Measurements from ENCODE around the gene BEGAIN. TPM values are rescaled to one million over a fixed set of nuclear protein-coding genes. Genes with fewer than 3 reads are reported as not detected.

Gene BEGAIN
- total RNA-seq, 1 experiment from 2014 or later = 0.53 TPM

GRCh38 chr14:100539003-100539660 is 48.1 kb downstream of the BEGAIN start:
- DNase-seq (ENCODE audit: low spot score) = no peak

GRCh38 chr14:100538351-100539002 is 48.7 kb downstream of the BEGAIN start:
- no peak for DNase-seq (ENCODE audit: low spot score)

DNA sequence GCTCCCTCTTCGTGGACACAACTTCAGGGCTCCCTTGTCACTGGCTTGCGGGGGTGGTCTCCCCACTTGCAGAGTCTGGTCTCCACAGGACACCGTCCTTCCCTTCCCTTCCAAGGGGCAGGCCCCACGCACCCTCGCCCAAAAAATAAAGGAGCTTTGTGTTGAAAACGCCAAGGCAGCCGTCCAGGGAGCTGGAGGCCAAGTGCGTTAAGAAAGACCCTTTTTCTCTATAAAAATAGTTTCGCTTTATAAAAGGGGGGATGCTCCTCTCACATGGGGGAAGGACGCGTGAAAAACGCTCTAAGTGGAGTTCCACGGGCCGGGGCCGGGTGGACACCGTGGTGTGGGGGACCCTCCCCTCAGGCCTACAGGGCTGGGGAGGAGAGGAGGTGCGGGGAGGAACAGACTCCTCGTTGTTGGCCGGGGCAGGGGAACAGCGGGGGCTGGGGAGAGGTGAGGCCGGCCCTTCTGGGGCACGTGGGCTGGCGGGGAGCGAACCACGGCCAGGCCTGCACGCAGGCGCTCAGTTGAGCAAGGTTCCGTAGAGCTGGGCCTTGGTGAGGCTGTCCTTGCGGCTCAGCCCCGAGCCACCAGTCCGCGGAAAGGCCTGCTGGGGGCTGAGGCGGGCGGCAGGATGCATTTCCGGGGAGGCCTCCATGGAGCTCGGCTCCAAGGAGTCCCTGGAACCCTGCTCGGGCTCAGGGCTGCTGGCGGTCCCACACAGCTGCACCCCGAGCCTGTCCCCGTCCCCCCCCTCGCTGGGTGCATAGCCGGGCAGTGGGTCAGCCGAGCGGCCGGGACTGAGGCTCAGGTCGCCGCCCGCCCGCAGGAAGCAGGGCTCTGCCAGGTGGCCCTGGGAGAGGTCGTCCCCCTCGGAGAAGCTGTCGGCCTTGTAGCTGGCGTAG is 49.5 kb downstream of the BEGAIN start:
- no peak for DNase-seq (ENCODE audit: low spot score)

DNA sequence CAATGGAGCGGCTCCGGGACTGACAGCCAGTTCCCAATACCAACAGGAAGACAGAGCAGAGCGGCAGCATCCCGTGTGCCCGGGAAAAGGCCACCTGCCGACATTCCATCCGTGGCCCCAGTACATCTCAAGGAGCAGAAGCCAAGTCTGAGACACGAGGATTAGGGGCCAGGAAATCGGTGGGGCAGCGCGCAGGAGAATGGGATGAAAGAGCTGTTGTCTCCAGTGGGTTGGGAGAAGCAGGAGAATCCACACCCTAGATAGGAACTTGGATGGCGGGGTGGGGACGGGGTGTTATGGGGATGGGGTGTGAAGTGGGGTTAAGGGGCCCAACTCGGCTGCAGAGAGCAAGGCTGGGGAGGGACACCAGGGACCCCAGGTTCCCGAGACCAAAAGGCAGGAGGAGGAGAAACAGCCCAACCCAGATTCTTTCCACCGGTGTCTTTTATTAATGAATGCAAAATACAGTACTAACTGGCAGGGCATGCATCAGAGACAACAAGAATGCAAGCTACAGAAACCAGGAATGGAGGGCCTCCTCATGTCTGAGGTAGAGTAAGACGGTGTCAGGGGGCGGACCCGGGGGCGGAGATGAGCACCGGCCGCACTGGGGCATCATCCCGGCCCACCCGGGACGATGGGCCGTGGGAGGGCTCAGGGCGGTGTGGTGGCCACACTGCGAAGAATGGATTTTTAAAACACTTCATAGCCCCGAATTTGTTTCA is 50.3 kb downstream of the BEGAIN start:
- DNase-seq (ENCODE audit: low spot score) = no peak

DNA sequence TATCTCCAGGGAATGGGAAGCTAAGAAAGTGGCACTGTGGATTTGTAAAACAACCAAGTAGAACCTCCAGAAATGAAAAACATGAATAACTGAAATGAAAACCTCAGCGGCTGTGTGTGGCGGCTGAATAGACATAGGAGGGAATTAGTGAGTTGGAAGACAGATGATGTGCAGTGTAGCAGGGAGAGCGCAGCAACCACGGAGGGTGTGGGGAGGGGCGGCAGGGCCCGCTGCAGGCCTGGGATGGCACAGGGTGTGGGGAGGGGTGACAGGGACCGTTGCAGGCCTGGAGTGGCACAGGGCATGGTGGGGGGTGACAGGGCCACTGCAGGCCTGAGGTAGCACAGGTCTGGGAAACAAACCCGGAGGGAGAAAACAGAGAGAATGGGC is 51.1 kb downstream of the BEGAIN start:
- no peak for DNase-seq (ENCODE audit: low spot score)

GRCh38 chr14:100535287-100536120 is 51.7 kb downstream of the BEGAIN start:
- no peak for DNase-seq (ENCODE audit: low spot score)

DNA sequence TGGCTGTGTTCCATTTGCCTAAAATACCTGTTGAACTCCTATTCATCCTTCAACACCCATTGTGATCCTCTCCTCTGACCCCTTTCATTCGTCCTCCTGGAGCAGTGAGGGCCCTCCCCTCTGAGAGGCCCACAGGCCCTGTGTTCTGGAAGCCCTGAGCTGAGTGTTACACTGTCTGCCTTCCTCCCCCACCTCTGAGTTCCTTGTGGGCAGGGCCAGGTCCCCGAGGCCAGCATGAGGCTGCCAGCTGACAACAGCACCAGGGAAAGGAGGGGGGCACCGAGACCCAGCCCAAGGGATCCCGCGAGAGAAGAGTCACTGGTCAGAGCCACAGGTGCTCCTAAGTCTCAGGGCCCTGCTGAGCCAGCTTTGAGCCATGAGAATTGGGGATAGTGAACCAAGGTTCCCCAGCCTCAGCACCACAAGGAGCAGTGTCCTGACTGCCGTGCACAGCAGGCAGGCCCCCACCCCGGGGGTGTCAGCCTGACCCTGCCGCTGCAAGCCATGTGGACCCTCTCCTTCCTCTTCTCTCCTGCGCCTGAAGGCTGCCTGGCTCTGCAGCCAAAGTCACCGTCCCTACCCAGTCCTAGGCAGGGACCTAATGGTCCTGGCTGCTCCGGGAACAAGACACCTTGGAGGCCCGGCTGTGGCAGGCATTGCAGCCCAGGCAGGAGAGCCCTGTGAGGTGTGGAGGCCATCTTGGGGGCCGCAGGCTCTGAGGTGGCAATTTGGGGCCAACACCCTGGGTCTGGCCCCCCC is 52.5 kb downstream of the BEGAIN start:
- no peak for DNase-seq (ENCODE audit: low spot score)

DNA sequence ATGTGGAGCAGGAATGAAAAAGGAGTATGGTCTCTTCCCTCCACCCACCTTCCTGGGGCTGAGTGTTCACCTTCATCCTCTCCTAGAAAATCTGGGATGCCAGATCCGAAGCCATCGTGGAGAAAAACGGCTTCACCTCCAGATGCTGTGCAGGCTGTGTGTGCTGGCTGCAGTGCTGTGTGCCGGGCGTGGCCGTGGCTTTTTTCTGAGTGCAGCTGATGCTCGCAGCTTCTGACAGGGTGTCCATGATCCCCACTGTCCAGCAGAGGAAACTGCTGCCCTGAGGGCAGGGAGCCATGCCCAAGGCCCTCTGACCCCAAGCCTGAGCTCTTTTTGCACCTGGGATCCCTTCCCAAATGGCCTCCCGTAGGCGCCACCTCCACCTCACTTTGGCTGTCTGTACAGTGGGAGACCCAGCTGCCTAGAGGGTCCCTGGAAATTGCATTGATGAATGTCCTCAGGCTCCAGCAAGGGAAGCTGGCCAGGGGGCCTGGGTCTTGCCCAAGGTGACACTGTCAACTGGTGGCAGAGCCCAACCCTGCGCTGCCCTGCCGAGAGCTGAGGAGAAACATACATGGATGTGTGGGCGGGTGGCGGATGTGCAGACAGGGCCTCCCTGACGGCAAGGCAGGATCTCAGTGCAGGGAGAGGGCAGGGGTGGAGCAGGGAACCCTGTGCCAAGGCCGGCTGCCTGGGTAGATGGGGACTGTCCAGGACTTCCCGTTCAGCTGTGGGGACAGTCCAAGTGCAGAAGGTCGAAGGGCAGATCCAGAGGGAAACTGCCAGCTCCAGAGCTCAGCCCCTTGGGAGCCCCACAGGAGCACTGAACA is 53.3 kb downstream of the BEGAIN start:
- DNase-seq (ENCODE audit: low spot score) = peak; percentile 3

DNA sequence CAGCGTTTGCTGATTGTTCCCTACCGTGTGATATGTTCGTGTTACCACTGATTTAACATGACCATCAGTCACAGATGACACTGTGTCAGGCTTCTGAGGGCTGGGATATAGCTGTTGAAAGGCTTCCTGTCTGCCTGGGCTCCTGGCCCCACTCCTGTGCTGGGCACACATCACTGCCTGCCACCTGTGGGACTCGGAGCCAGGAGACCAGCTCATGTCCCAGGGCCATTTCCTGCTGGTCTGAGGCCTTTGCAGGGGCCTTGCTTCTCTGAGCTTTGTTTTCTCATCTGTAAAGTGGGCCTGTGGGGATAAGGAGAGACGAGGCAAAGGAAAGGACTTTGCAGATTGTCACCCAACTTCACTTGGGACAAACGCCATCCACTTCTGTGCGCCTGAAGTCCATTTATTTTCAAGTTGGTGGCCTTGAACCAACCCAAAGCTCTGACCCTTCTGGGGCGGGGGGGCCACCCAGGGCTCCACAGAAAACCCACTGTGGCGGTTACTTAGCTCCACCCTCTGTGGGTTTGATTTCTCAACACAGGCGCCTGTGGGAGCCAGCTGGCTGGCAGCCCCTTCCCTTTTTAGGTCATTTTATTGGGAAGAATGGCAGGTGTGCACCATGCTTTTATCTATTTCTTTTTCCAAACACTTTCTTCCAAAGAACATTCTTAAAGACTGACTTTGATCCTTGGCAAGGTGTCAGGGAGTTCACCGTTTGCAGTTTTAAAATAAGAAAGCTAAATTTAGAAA is 54.1 kb downstream of the BEGAIN start:
- DNase-seq (ENCODE audit: low spot score) = no peak

- DNase-seq (ENCODE audit: low spot score) = no peak
Measured at GRCh38 chr14:100532154-100532861, 54.9 kb downstream of the BEGAIN start.

GRCh38 chr14:100531152-100532121 is 55.8 kb downstream of the BEGAIN start:
- no peak for DNase-seq (ENCODE audit: low spot score)

GRCh38 chr14:100530270-100531072 is 56.7 kb downstream of the BEGAIN start:
- no peak for DNase-seq (ENCODE audit: low spot score)

- no peak for DNase-seq (ENCODE audit: low spot score)
Measured at GRCh38 chr14:100529561-100530031, 57.6 kb downstream of the BEGAIN start.

- DNase-seq (ENCODE audit: low spot score) = no peak
Measured at GRCh38 chr14:100528962-100529560, 58.2 kb downstream of the BEGAIN start.

DNA sequence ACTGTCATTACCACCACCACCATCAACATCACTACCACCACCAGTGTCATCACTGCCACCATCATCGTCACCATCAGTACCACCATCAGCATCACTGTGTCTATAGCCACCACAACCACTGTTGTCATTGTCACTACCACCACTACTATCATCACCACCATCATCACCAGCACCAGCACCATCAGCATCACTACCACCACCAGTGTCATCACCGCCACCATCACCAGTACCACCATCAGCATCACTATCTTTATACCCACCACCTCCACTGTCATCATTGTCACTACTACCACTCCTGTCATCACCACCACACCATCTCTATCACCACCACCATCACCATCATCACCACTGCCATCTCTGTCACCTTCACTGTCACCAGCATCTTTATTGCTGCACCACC is 60.6 kb downstream of the BEGAIN start:
- no peak for DNase-seq (ENCODE audit: low spot score)

Data from HT-29 (cell line).